GM12875 (cell line): Measurements from ENCODE around the gene TMEM220.

Source experiments
- H3K4me3 ChIP-seq: one replicate; pipeline ENCODE4 v1.5.1; 2011; ENCODE audit warnings: low read depth, low read length, control low read depth
- CTCF ChIP-seq: IDR thresholded peaks from 2 replicates; pipeline ENCODE4 v1.5.1; 2011; ENCODE audit warnings: low read depth, mild to moderate bottlenecking, control low read depth, inconsistent platforms, low read length, moderate library complexity, borderline replicate concordance; ENCODE audit not compliant: insufficient read depth

The TMEM220 gene

GRCh38 chr17:10754861-10755591, 25.2 kb upstream of the TMEM220 start:
- TF ChIP-seq CTCF: no peak
- H3K4me3 ChIP-seq: no peak overlapping the region

GRCh38 chr17:10754109-10754508, 24.3 kb upstream of the TMEM220 start:
- H3K4me3 ChIP-seq: no peak overlapping the region
- peak; percentile 63; the same call in 1 of the 2 replicates for TF ChIP-seq CTCF

GRCh38 chr17:10752696-10753095, 22.9 kb upstream of the TMEM220 start:
- TF ChIP-seq CTCF: no peak
- H3K4me3 ChIP-seq: no peak overlapping the region

- TF ChIP-seq CTCF: no peak
- no peak overlapping the region for H3K4me3 ChIP-seq
Observed at GRCh38 chr17:10751563-10751962, 21.7 kb upstream of the TMEM220 start.

GRCh38 chr17:10750210-10750609, 20.4 kb upstream of the TMEM220 start:
- TF ChIP-seq CTCF: no peak

GRCh38 chr17:10748531-10749181, 18.8 kb upstream of the TMEM220 start:
- no peak overlapping the region for H3K4me3 ChIP-seq
- no peak for TF ChIP-seq CTCF

More at GRCh38 chr17:10750210-10750609, 20.4 kb upstream of the TMEM220 start:
- H3K4me3 ChIP-seq: no peak overlapping the region

- no peak for TF ChIP-seq CTCF
- no peak overlapping the region for H3K4me3 ChIP-seq
Observed at GRCh38 chr17:10745231-10745630, 15.4 kb upstream of the TMEM220 start.
